SK-N-SH (cell line): ENCODE results near the gene HM13. TPM values are rescaled to one million over a fixed set of nuclear protein-coding genes. Genes with fewer than 3 reads are reported as not detected.

Source experiments
- CTCF ChIA-PET: fragments of 300-600, 350-600 bp; formaldehyde crosslinking; extraction: SDS; loops from one replicate; lab custom pipeline; 2021; lab: Yijun Ruan, JAX
- POLR2A ChIA-PET: fragments of 350-600 bp; sonication (Branson Sonifier 250); formaldehyde crosslinking; extraction: SDS; loops from one replicate; lab custom pipeline; 2020; ENCODE audit warnings: antibody characterized with exemption, inconsistent platforms; lab: Yijun Ruan, JAX
- DNase-seq: peaks from one replicate; pipeline ENCODE4 v3.0.0; 2012
- H2AFZ ChIP-seq: fragments of 200-600 bp; sonication (generic); 2 replicates; pipeline ENCODE4 v1.8.1; 2016; ENCODE audit warnings: antibody characterized with exemption, mild to moderate bottlenecking, low read depth
- H3F3A ChIP-seq: fragments of 200-600 bp; sonication (generic); replicated peaks from 2 replicates; pipeline ENCODE3; 2016; ENCODE audit warnings: antibody characterized with exemption, mild to moderate bottlenecking; ENCODE audit not compliant: insufficient read depth
- H3K27ac ChIP-seq, 2 experiments: fragments of 200-500 bp in 1 of 2; fragments of 200-600 bp in 1 of 2; sonication (Bioruptor generic) in 1 of 2; sonication (generic), shearing (Covaris generic) in 1 of 2; 2 replicates each; pipeline versions ENCODE4 v1.5.1 to v1.6.1; 2014 to 2016; ENCODE audit warnings: low read depth in 2 of 2, inconsistent platforms in 1 of 2, low read length in 1 of 2, mild to moderate bottlenecking in 1 of 2, mixed read lengths in 1 of 2
- H3K27me3 ChIP-seq: fragments of 200-600 bp; sonication (generic), shearing (Covaris generic); 2 replicates; pipeline ENCODE4 v1.6.1; 2016; ENCODE audit warnings: mixed run types; ENCODE audit not compliant: insufficient read depth
- H3K36me3 ChIP-seq, 2 experiments: fragments of 200-500 bp in 1 of 2; fragments of 200-600 bp in 1 of 2; sonication (Bioruptor generic) in 1 of 2; sonication (generic) in 1 of 2; replicated peaks in 1 of 2; 2 replicates each; pipeline versions ENCODE3 to v1.5.1; 2014 to 2016; ENCODE audit warnings: low read length in 1 of 2, mild to moderate bottlenecking in 1 of 2; ENCODE audit not compliant: insufficient read depth in 2 of 2, control insufficient read depth in 1 of 2
- H3K4me1 ChIP-seq, 2 experiments: fragments of 200-500 bp in 1 of 2; fragments of 200-600 bp in 1 of 2; sonication (Bioruptor generic) in 1 of 2; sonication (generic), shearing (Covaris generic) in 1 of 2; 2 replicates each; pipeline versions ENCODE4 v1.5.1 to v1.6.1; 2014 to 2016; ENCODE audit warnings: low read depth in 1 of 2, low read length in 1 of 2, mixed run types in 1 of 2; ENCODE audit not compliant: insufficient read depth in 2 of 2, control insufficient read depth in 1 of 2
- H3K4me2 ChIP-seq: fragments of 200-600 bp; sonication (generic), shearing (Covaris generic); 2 replicates; pipeline ENCODE4 v1.6.1; 2017; ENCODE audit warnings: mixed run types
- H3K4me3 ChIP-seq, 2 experiments: fragments of 200-500 bp in 1 of 2; fragments of 200-600 bp in 1 of 2; sonication (Bioruptor generic) in 1 of 2; sonication (generic), shearing (Covaris generic) in 1 of 2; 2 replicates each; pipeline versions ENCODE4 v1.5.1 to v1.8.1; 2014 to 2016; ENCODE audit warnings: low read depth in 2 of 2, inconsistent platforms in 1 of 2, low read length in 1 of 2, mild to moderate bottlenecking in 1 of 2, mixed read lengths in 1 of 2, moderate library complexity in 1 of 2
- H3K79me2 ChIP-seq: fragments of 200-600 bp; sonication (generic); 2 replicates; pipeline ENCODE4 v1.8.1; 2017; ENCODE audit warnings: mild to moderate bottlenecking; ENCODE audit not compliant: insufficient read depth
- H3K9ac ChIP-seq: fragments of 200-600 bp; sonication (generic); 2 replicates; pipeline ENCODE4 v1.6.1; 2017; ENCODE audit warnings: mixed run types
- H3K9me2 ChIP-seq: fragments of 200-600 bp; sonication (generic); 2 replicates; pipeline ENCODE4 v1.6.1; 2017; ENCODE audit warnings: mixed run types
- H3K9me3 ChIP-seq: fragments of 200-600 bp; sonication (generic); 2 replicates; pipeline ENCODE4 v1.6.1; 2017; ENCODE audit warnings: mixed run types, mild to moderate bottlenecking, moderate library complexity
- H4K20me1 ChIP-seq: fragments of 200-600 bp; sonication (generic); 2 replicates; pipeline ENCODE4 v1.6.1; 2017; ENCODE audit warnings: mild to moderate bottlenecking, mixed run types; ENCODE audit not compliant: insufficient read depth
- CHD2 ChIP-seq: fragments of 150-350 bp; IDR thresholded peaks from 2 replicates; pipeline ENCODE4 v1.6.1; 2018; ENCODE audit warnings: low read length; ENCODE audit not compliant: partially characterized antibody
- ELF1 ChIP-seq: IDR thresholded peaks from 2 replicates; pipeline ENCODE4 v1.4.0; 2012
- FOSL2 ChIP-seq: IDR thresholded peaks from 2 replicates; pipeline ENCODE4 v1.4.0; 2012; ENCODE audit warnings: low read depth, mild to moderate bottlenecking, moderate library complexity, borderline replicate concordance
- FOXJ3 ChIP-seq: sonication (generic); formaldehyde crosslinking; IDR thresholded peaks from 2 replicates; pipeline ENCODE4 v1.5.1; 2020; ENCODE audit warnings: mild to moderate bottlenecking, missing genetic modification reagents
- GABPA ChIP-seq: IDR thresholded peaks from 2 replicates; pipeline ENCODE4 v1.4.0; 2012; ENCODE audit warnings: low read depth, mild to moderate bottlenecking
- JUND ChIP-seq: IDR thresholded peaks from 2 replicates; pipeline ENCODE4 v1.4.0; 2012
- NRF1 ChIP-seq: IDR thresholded peaks from 2 replicates; pipeline ENCODE4 v1.6.1; 2012; ENCODE audit warnings: low read depth, mild to moderate bottlenecking, low read length
- RFX5 ChIP-seq: IDR thresholded peaks from 2 replicates; pipeline ENCODE4 v1.6.1; 2012; ENCODE audit warnings: mild to moderate bottlenecking, improper control_type of control experiment, low read length
- SIN3A ChIP-seq: IDR thresholded peaks from 2 replicates; pipeline ENCODE4 v1.6.1; 2012; ENCODE audit warnings: low read depth, mild to moderate bottlenecking, low read length, moderate library complexity, borderline replicate concordance
- TAF1 ChIP-seq: IDR thresholded peaks from 2 replicates; pipeline ENCODE4 v1.6.1; 2012; ENCODE audit warnings: low read depth, mild to moderate bottlenecking, low read length, moderate library complexity, borderline replicate concordance
- TEAD4 ChIP-seq: IDR thresholded peaks from 2 replicates; pipeline ENCODE4 v1.4.0; 2012; ENCODE audit warnings: mild to moderate bottlenecking, borderline replicate concordance; ENCODE audit not compliant: insufficient read depth
- WGBS: methylation state at CpG from one replicate; pipeline ENCODE4 v1.1.6; 2017; ENCODE audit warnings: low lambda C conversion rate; 5-methylcytosine and 5-hydroxymethylcytosine counted together
- polyA plus RNA-seq, 3 experiments: library from polyadenylated mRNA; depleted of rRNA; stranded (reverse); fragments of >200 nt; gene quantifications; 2 replicates each; pipeline ENCODE4 v1.2.3, GENCODE V29; 2012
- TF ChIP-seq, protein P1 (sequence below): IDR thresholded peaks from 2 replicates; pipeline ENCODE4 v1.6.1; 2012; ENCODE audit warnings: mild to moderate bottlenecking, low read depth, low read length, moderate library complexity
- TF ChIP-seq, protein P2 (sequence below): IDR thresholded peaks from 2 replicates; pipeline ENCODE4 v1.4.0; 2012; ENCODE audit warnings: low read depth, borderline replicate concordance
- TF ChIP-seq, protein P3 (sequence below): fragments of 200-600 bp; sonication (generic); IDR thresholded peaks from 2 replicates; pipeline ENCODE4 v1.6.1; 2017; ENCODE audit warnings: antibody characterized with exemption, mild to moderate bottlenecking, moderate library complexity
- TF ChIP-seq, protein P4 (sequence below): fragments of 150-350 bp; IDR thresholded peaks from 2 replicates; pipeline ENCODE4 v1.6.1; 2017; ENCODE audit warnings: antibody characterized with exemption, low read length, low read depth, borderline replicate concordance
- TF ChIP-seq, protein P5 (sequence below): IDR thresholded peaks from 2 replicates; pipeline ENCODE4 v1.4.0; 2012; ENCODE audit warnings: low read depth

HM13 gene
- polyA plus RNA-seq, 1 of the 3 experiments (the other 2 are of a cell fraction): 160 TPM

DNA sequence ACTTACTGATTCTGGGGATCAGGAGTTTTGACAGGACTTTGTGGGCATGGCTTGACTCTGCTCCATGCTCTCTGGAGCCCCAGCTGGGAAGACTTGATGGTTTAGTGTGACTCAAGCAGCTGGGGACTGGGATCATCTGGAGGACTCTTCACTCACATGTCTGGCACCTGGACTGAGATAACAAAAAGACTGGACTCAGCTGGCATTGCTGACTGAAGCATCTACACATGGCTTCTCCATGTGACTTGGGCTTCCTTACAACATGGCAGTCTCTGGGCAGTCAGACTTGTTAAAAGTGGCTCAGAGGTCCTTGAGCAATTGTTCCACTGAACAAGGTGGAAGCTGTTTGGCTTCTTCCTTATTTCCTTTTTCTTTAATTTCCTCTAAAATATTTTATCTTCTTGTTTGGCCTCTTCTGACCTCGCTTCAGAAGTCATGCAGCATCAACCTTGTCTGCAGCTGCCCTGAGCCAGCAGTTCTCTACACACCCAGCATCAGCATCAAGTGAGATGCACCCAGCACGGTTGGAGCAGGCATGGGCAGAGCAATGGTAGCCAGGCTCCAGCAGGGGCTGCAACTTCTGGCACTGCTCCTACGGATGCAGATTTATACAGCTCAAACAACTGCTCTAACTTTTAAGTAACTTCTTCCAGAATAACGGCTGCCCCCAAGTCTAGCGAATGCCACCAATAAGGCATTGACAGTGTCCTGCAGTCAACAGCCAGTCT lies 5.6 kb upstream of the HM13 start:
- Histone ChIP-seq H3K9ac (no peak overlapping the region), H3K9me2 (no peaks in the 10 kb centered on the region), H2AFZ (no peak overlapping the region), H3K36me3 (no peaks in the 10 kb centered on the region), H3K27ac (no peak overlapping the region), H3K9me3 (no peaks in the 10 kb centered on the region), H3K4me1 (no peaks in the 10 kb centered on the region), H4K20me1 (no peaks in the 10 kb centered on the region), H3F3A (peaks cover 7% of the 10 kb centered on the region), H3K4me2 (no peak overlapping the region), H3K27me3 (no peaks in the 10 kb centered on the region), H3K4me3 (no peak overlapping the region), H3K79me2 (no peaks in the 10 kb centered on the region; the same call in 1 of the 2 replicates)
- WGBS: 61% methylated on average over 5 of the region's 5 CpGs
- POLR2A ChIA-PET: no interaction called here
- DNase-seq: no peak
- TF ChIP-seq ELF1 (no peak), SIN3A (no peak), GABPA (no peak), NRF1 (no peak), TAF1 (no peak)
- TF ChIP-seq, protein P1, sequence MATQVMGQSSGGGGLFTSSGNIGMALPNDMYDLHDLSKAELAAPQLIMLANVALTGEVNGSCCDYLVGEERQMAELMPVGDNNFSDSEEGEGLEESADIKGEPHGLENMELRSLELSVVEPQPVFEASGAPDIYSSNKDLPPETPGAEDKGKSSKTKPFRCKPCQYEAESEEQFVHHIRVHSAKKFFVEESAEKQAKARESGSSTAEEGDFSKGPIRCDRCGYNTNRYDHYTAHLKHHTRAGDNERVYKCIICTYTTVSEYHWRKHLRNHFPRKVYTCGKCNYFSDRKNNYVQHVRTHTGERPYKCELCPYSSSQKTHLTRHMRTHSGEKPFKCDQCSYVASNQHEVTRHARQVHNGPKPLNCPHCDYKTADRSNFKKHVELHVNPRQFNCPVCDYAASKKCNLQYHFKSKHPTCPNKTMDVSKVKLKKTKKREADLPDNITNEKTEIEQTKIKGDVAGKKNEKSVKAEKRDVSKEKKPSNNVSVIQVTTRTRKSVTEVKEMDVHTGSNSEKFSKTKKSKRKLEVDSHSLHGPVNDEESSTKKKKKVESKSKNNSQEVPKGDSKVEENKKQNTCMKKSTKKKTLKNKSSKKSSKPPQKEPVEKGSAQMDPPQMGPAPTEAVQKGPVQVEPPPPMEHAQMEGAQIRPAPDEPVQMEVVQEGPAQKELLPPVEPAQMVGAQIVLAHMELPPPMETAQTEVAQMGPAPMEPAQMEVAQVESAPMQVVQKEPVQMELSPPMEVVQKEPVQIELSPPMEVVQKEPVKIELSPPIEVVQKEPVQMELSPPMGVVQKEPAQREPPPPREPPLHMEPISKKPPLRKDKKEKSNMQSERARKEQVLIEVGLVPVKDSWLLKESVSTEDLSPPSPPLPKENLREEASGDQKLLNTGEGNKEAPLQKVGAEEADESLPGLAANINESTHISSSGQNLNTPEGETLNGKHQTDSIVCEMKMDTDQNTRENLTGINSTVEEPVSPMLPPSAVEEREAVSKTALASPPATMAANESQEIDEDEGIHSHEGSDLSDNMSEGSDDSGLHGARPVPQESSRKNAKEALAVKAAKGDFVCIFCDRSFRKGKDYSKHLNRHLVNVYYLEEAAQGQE: no peak
- CTCF ChIA-PET: no interaction called here

DNA sequence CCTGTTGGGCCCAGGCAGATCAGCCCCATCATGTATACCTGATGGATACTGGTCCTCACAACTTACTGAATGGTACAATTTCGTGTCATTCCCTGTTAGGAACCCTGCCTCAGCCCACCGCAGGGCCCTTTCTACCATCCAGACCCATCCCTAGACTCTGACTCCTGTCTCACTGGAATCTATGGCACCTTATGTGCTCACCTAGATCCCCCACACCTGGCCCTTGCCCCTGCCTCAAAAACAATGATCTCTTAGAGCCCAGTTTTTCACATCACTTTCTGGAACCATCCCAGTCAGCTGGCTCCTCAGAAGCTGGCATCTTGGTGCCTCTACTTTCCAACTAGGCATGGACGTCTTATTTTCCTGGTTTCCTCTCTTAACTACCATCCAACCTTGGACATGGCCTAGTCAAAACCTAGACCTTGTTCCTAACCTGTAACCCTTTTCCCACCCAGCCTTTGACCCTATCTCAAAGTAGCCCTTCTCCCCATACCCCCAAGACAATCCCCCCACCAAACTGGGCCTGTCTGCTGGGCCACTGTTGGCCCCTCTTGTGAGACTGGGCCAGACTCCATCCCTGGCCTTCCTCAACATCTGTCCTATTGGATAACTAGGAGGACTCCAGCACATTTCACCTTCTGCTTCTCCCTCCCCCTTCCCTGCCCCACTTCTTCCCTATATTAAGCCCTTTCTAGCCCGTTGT lies 981 bp downstream of the HM13 start:
- Histone ChIP-seq H3K9me2 (no peaks in the 10 kb centered on the region), H3K36me3 (peaks cover 5 to 9% of the 10 kb centered on the region in 2 experiments), H3K9ac (peak overlapping the region; percentile 93), H3K9me3 (no peaks in the 10 kb centered on the region), H3K4me3 (peak overlapping the region; percentile 95), H3K4me2 (peak overlapping the region; percentile 100), H3K27ac (peak overlapping the region; percentile 23 to 78; a peak in 2 of 4 replicates), H3F3A (peaks cover 3% of the 10 kb centered on the region), H2AFZ (no peak overlapping the region; the same call in 1 of the 2 replicates), H3K27me3 (no peaks in the 10 kb centered on the region), H4K20me1 (peaks cover 24% of the 10 kb centered on the region), H3K79me2 (peaks cover 59% of the 10 kb centered on the region), H3K4me1 (peaks cover 9 to 27% of the 10 kb centered on the region in 2 experiments)
- ChIA-PET CTCF (interaction anchor here (1.6 to 2.4 kb wide), 4 partner anchors 13 to 98 kb away, joined by 3 to 18 read pairs (median 6); no protein-coding TSS in a partner anchor), POLR2A (no interaction called here)
- no peak for DNase-seq
- TF ChIP-seq, protein P2, sequence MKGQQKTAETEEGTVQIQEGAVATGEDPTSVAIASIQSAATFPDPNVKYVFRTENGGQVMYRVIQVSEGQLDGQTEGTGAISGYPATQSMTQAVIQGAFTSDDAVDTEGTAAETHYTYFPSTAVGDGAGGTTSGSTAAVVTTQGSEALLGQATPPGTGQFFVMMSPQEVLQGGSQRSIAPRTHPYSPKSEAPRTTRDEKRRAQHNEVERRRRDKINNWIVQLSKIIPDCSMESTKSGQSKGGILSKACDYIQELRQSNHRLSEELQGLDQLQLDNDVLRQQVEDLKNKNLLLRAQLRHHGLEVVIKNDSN: no peak
- TF ChIP-seq CHD2 (no peak), FOSL2 (no peak), TEAD4 (no peak), NRF1 (no peak), TAF1 (no peak), JUND (no peak), FOXJ3 (no peak), GABPA (no peak), RFX5 (no peak), SIN3A (no peak)
- TF ChIP-seq, protein P3, sequence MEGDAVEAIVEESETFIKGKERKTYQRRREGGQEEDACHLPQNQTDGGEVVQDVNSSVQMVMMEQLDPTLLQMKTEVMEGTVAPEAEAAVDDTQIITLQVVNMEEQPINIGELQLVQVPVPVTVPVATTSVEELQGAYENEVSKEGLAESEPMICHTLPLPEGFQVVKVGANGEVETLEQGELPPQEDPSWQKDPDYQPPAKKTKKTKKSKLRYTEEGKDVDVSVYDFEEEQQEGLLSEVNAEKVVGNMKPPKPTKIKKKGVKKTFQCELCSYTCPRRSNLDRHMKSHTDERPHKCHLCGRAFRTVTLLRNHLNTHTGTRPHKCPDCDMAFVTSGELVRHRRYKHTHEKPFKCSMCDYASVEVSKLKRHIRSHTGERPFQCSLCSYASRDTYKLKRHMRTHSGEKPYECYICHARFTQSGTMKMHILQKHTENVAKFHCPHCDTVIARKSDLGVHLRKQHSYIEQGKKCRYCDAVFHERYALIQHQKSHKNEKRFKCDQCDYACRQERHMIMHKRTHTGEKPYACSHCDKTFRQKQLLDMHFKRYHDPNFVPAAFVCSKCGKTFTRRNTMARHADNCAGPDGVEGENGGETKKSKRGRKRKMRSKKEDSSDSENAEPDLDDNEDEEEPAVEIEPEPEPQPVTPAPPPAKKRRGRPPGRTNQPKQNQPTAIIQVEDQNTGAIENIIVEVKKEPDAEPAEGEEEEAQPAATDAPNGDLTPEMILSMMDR: no peak
- TF ChIP-seq, protein P4, sequence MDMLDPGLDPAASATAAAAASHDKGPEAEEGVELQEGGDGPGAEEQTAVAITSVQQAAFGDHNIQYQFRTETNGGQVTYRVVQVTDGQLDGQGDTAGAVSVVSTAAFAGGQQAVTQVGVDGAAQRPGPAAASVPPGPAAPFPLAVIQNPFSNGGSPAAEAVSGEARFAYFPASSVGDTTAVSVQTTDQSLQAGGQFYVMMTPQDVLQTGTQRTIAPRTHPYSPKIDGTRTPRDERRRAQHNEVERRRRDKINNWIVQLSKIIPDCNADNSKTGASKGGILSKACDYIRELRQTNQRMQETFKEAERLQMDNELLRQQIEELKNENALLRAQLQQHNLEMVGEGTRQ: no peak
- TF ChIP-seq, protein P5, sequence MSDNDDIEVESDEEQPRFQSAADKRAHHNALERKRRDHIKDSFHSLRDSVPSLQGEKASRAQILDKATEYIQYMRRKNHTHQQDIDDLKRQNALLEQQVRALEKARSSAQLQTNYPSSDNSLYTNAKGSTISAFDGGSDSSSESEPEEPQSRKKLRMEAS: no peak
- 5% methylated on average over 4 of the region's 4 CpGs for WGBS
